Thymus (tissue), 11 donors: ENCODE results near the gene BRSK1. TPM values are rescaled to one million over a fixed set of nuclear protein-coding genes. Genes with fewer than 3 reads are reported as not detected.

Experiments
- DNase-seq, 9 donors: peaks; one replicate each; pipeline ENCODE4 v3.0.0-alpha.2; 2013; ENCODE audit warnings: low spot score in 9 of 9, low read depth in 6 of 9, missing footprints in 1 of 9
- H3K27ac ChIP-seq, 2 donors: one replicate each; pipeline ENCODE4 v1.5.1; 2013; ENCODE audit warnings: control low read depth in 1 of 2, low read depth in 1 of 2, low read length in 1 of 2, mild to moderate bottlenecking in 1 of 2, moderate library complexity in 1 of 2
- H3K27me3 ChIP-seq, 2 donors: one replicate each; pipeline ENCODE4 v1.5.1; 2013; ENCODE audit warnings: low read length in 1 of 2; ENCODE audit not compliant: control insufficient read depth in 2 of 2, insufficient read depth in 1 of 2
- H3K36me3 ChIP-seq, 2 donors: one replicate each; pipeline ENCODE4 v1.5.1; 2013; ENCODE audit warnings: low read length in 1 of 2, mild to moderate bottlenecking in 1 of 2, moderate library complexity in 1 of 2; ENCODE audit not compliant: control insufficient read depth in 2 of 2, insufficient read depth in 2 of 2
- H3K4me1 ChIP-seq, 2 donors: one replicate each; pipeline ENCODE4 v1.5.1; 2013; ENCODE audit warnings: low read length in 2 of 2; ENCODE audit not compliant: control insufficient read depth in 2 of 2, insufficient read depth in 2 of 2
- H3K4me3 ChIP-seq, 2 donors: one replicate each; pipeline ENCODE4 v1.5.1; 2013; ENCODE audit warnings: low read length in 2 of 2, control low read depth in 1 of 2, mild to moderate bottlenecking in 1 of 2
- H3K9me3 ChIP-seq, 2 donors: one replicate each; pipeline ENCODE4 v1.5.1; 2013; ENCODE audit warnings: low read length in 1 of 2, mild to moderate bottlenecking in 1 of 2; ENCODE audit not compliant: control insufficient read depth in 2 of 2, insufficient read depth in 1 of 2
- WGBS: extraction: QIAGEN DNeasy Blood & Tissue Kit; methylation state at CpG from one replicate; pipeline ENCODE4 v1.1.7; 2013; 5-methylcytosine and 5-hydroxymethylcytosine counted together
- polyA plus RNA-seq: library from polyadenylated mRNA; stranded (reverse); fragments of 200-250 nt; gene quantifications from one replicate; pipeline ENCODE4 v1.2.3, GENCODE V29; 2013
- total RNA-seq: library from RNA; stranded (reverse); fragments of 120-200 nt; gene quantifications from one replicate; pipeline ENCODE4 v1.2.4, GENCODE V29; 2013
- donor health status: healthy.

BRSK1 gene
- total and polyA plus RNA-seq, 2 donors: 2.9 to 3.1 TPM

DNA sequence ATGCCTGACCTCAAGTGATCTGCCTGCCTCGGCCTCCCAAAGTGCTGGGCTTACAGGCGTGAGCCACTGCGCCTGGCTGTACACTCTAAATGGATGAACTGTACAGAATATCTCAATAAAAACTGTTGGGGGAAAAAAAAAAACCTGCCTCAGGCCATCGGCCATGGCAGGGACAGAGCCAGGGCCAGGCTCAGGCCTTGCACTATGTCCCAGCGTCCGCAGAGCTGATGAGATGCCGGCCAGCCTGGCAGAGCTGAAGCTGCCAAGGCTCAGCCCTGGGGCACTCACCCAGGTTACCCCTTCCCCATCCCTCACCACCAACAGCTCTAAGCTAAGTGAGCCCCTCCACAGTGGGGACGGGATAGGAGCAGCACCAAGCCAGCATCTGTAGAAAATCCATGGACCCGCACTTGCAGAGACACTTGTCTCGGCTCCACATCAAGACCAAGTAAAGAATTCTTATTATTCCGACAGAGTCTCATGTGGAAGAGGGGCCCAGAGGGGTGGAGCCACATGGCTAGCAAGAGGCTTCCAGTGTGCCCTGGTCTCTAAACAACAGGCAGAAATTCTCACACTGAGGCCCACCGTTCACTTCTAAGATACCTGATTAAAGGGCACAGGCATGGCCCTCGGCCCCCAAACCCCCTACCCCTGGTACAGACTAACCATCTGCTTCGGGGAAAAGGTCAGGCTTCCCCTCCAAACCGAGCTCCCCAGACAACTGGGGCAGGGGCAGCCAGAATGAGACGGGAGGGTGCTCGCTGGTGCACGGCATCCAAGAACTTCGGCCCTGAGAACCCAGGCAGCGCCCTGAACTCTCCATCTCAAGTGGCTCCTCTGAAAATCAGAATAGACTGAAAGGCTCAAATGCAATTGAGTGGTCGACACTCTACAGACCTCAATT lies 30.8 kb upstream of the BRSK1 start:
- Histone ChIP-seq H3K27me3 (no peaks in the 10 kb centered on the region), H3K4me3 (peak overlapping the region; percentile 82 to 92), H3K27ac (peak overlapping the region; percentile 99), H3K36me3 (peaks cover 25 to 44% of the 10 kb centered on the region in 2 donors), H3K9me3 (no peaks in the 10 kb centered on the region), H3K4me1 (peaks cover 48 to 67% of the 10 kb centered on the region in 2 donors)
- 51% methylated on average over 21 of the region's 21 CpGs for WGBS
- DNase-seq: peak in 1 of 9 donors; percentile 23

DNA sequence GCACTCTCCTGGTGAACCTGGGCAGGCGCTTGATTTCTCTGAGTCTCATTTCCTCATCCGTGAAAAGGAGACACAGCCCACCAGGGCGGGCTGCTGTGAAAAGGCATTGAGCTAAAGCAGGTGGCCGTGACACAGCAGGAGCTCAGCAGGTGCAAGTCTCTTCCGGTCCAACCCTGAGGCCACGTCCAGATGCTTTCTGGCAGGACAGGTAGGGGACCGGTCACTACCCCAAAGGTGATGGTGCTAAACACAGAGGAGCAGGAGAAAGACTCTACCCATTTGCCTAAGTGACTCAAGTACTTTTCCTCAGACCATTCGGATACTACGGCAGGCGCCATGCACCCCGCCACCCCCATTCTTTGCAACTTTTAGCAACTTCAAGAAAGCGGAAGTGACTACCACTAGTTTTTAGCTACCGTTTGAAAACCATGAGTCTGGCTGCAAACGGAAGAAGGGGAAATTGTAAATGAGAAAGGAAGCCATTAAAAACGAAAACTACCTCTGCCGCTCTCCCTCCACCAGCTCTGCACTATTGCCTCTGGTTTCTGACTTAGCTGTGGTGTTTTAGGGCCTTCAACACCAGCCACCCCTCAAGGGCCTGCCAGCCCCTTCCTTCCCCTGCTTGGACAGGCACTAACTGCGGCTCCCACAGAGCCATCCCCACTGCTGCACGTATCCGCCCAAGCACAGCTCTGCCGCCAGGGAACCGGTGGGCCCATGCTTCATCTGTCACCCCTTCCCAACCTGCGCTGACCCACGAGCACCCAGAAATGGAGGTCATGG lies 29.8 kb upstream of the BRSK1 start:
- Histone ChIP-seq H3K27me3 (no peaks in the 10 kb centered on the region), H3K27ac (peak overlapping the region; percentile 99), H3K36me3 (peaks cover 17 to 42% of the 10 kb centered on the region in 2 donors), H3K4me3 (peak overlapping the region; percentile 82 to 92), H3K4me1 (peaks cover 48 to 67% of the 10 kb centered on the region in 2 donors), H3K9me3 (no peaks in the 10 kb centered on the region)
- peak in 8 of 9 donors; percentile 59 to 92 (median 80) for DNase-seq
- WGBS: 3% methylated on average over 23 of the region's 23 CpGs

DNA sequence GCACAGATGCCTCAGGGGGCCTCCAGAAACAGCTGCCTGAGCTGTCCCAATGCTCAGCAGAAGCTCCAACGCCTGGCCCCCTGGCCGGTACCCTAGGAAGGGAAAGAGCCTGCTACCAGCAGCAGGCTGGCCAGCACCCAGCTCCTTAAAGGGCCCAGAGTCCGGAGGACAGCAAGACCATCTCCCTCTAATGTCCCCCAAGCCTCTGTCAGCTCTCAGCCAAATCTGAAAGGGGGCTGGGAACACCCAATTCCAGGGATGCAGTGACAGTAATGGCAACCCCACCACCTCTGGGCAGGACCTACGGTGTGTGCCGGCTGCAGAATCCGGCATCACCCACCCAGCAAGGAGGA lies 29.2 kb upstream of the BRSK1 start:
- WGBS: 3% methylated on average over 6 of the region's 6 CpGs
- H3K4me1 ChIP-seq: peaks cover 49 to 71% of the 10 kb centered on the region in 2 donors
- H3K36me3 ChIP-seq: peaks cover 17 to 39% of the 10 kb centered on the region in 2 donors
- peak overlapping the region; percentile 99 for H3K27ac ChIP-seq
- no peaks in the 10 kb centered on the region for H3K9me3 ChIP-seq
- no peaks in the 10 kb centered on the region for H3K27me3 ChIP-seq
- H3K4me3 ChIP-seq: peak overlapping the region; percentile 82 to 92
- no peak for DNase-seq

DNA sequence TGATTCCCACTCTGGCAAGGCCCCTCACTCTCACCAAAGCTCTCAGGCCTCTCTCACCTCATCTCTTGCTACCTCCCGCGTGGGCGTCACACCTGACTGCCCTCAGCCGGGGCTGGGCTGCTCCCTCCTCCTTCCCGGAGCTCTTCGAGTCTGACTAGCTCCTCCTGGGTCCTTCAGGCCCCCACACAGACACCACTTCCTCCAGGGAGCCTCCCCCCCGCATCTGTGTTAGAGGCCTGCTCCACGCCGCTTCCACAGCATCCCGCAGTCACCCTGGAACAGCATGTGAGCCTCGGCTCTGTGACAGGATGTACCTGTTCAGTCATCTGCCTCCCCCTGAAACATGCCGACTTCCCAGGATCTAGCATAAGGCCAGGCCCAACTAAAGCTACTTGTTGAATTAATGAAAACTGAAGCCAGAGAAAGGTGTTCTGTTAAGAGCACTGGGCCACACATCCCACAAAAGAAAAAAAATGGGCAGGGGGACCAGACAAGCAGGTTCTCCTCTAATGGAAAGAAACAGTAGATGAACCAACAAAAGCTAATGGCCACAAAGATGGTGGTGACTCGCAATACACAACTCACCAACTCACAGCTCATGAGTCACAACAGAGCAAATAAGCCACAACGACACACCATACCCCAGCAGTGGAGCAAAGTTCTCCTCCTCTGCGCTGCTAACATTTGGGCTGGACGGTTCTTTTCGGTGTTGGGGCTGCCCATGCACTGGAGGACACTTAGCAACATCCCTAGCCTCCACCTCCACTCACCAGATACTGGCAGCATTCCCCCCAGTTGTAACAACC lies 28.0 kb upstream of the BRSK1 start:
- Histone ChIP-seq H3K36me3 (peaks cover 7 to 27% of the 10 kb centered on the region in 2 donors), H3K27me3 (no peaks in the 10 kb centered on the region), H3K27ac (peak overlapping the region; percentile 99), H3K9me3 (no peaks in the 10 kb centered on the region), H3K4me3 (peak overlapping the region; percentile 82 to 92), H3K4me1 (peaks cover 57 to 82% of the 10 kb centered on the region in 2 donors)
- 23% methylated on average over 17 of the region's 17 CpGs for WGBS
- DNase-seq: peak in 5 of 9 donors; percentile 32 to 67 (median 35)

DNA sequence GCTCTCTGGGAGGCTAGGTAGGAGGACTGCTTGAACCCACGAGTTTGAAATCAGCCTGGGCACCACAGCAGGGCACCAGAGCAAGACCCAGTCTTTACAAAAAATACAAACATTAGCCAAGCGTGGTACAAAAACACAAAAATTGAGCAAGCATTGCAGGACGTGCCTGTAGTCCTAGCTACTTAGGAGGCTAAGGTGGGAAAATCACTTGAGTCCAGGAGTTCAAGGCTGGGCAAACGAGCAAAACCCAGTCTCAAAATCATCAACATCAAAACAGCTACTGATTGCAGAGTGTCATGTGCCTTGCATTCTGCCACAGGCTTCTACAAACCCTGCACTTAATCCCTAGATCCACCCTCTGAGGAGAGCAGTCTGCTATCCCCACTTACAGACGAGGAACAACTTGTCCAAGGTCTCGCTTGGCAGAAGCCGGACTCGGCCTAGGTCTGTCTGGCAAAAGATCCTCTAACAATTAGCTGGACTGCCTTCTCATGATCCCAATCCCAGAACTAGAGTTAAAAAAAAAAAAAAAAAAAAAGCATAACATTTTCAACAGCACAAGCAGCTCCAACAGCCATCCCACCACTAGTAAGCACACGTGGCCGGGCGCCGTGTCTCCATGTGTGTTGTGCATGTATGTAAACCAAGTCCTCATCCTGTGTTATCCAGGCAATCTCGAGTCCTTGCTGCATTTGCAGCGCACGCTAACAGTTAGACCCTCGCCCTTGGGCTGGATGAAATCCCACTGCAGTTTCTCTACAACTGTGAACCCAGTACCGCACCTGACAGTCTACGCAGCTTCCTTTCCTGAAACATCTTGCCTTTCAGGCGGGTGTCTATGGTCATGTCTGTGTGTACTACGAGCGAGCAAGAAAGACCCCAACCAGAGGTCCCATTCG lies 27.0 kb upstream of the BRSK1 start:
- DNase-seq: peak in 2 of 9 donors; percentile 30 to 44
- Histone ChIP-seq H3K27me3 (no peaks in the 10 kb centered on the region), H3K27ac (peak overlapping the region; percentile 64 to 99), H3K4me1 (peaks cover 47 to 72% of the 10 kb centered on the region in 2 donors), H3K4me3 (peak overlapping the region; percentile 82 to 92), H3K9me3 (no peaks in the 10 kb centered on the region), H3K36me3 (peaks cover 4 to 18% of the 10 kb centered on the region in 2 donors)
- 29% methylated on average over 22 of the region's 22 CpGs for WGBS

DNA sequence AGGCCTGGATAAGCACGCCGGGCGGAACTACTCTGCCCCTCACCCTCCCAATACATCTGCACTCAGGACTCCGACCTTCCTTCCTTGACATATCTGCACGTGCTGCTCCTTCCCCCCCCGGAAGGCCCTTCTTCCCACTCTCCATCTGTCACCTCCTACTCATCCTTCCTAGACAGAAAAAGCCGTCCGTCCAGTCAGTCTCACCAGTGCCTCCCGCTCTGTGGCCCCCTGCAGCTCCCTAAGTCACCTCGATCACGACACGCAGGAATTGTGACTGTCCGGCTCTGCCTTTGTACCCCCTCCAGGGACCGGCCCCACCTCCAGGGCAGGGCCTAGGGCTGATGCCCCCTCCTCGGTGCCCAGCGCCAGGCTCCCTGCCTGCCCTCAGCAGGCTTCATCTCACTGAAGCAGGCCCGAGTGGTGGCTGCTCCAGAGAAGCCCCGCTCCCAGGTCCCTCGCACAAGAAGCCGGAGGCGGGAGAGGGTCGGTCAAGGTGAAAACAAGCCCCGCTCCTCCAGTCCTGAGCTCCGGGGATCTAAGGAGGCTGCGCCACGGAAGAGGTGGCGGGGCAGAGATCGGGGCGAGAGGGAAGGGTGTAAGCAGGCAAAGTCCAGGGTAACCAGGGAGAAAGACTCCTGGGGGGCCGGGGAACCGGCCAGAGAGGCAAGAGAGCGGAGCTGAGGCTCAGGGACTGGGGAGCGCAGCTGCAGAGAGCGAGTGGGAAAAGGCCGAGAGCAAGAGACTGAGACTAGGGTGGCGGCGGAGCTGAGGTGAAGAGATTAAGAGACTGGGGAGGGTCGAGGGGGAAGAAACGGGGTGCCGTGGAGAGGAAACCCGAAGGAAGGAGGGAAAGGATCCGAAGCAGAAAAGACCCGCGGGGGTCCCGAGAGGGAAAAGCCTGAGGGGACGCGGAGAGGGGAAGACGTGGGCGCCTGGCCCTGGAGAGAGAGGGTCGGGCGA lies 26.1 kb upstream of the BRSK1 start:
- peaks cover 38 to 62% of the 10 kb centered on the region in 2 donors for H3K4me1 ChIP-seq
- under 1% methylated on average over 51 of the region's 51 CpGs for WGBS

DNA sequence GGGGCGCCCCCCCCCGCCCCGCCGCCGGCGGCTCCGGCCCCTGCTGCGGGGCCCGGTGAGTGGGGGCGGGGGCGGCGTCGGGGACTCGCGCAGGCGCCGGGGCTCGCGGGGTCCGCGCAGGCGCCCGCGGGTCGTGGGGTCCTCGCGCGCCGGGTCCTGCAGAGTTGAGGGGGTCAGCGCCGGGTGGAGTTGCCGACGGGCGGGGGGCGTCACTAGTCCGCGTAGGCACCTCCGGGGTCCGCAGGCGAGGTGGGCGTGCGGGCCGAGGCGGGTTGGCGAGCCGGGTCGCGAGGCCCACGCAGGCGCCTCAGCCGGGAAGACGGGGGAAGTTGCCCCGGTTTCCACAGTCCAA lies 25.3 kb upstream of the BRSK1 start:
- Histone ChIP-seq H3K9me3 (no peaks in the 10 kb centered on the region), H3K27me3 (no peaks in the 10 kb centered on the region), H3K4me3 (peak overlapping the region; percentile 88 to 92), H3K36me3 (peaks cover 3 to 9% of the 10 kb centered on the region in 2 donors), H3K4me1 (peaks cover 32 to 55% of the 10 kb centered on the region in 2 donors), H3K27ac (peak overlapping the region; percentile 95 to 98)
- WGBS: under 1% methylated on average over 53 of the region's 53 CpGs
- peak in 1 of 9 donors; percentile 33 for DNase-seq

More for the DNA sequence above, 26.1 kb upstream of the BRSK1 start:
- Histone ChIP-seq H3K36me3 (peaks cover 6 to 16% of the 10 kb centered on the region in 2 donors), H3K27ac (peak overlapping the region; percentile 95 to 99), H3K27me3 (no peaks in the 10 kb centered on the region), H3K4me3 (peak overlapping the region; percentile 82 to 92), H3K9me3 (no peaks in the 10 kb centered on the region)
- peak in 3 of 9 donors; percentile 26 to 64 (median 28) for DNase-seq
